UCSD-AML1 (cell line): Measurements from ENCODE around the gene FLYWCH1.
A peak's percentile ranks its signal among the peaks of the same experiment; 100 is the strongest.

Experiments used
- DNase-seq: peaks from one replicate; lab custom pipeline; 2025; ENCODE audit not compliant: unreplicated experiment; lab: John Stamatoyannopoulos, UW

Gene FLYWCH1

DNA sequence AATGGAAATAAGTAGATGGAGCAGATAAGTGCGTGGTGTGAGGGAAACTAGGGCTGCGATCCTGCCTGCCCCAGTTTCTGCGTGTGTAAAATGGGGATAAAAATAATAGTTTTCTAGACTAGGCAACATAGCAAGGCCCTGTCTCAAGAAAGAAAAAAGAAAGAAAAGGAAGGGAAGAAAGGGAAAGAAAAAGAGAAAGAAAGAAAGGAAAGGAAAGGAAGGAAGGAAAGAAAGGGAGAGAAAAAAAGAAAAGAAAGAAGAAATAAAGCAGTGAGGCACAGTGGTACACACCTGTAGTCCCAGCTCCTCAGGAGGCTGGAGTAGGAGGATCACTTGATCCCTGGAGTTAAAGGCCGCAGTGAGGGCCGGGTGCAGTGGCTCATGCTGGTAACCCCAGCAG, 70.7 kb downstream of the FLYWCH1 start:
- no peak for DNase-seq

DNA sequence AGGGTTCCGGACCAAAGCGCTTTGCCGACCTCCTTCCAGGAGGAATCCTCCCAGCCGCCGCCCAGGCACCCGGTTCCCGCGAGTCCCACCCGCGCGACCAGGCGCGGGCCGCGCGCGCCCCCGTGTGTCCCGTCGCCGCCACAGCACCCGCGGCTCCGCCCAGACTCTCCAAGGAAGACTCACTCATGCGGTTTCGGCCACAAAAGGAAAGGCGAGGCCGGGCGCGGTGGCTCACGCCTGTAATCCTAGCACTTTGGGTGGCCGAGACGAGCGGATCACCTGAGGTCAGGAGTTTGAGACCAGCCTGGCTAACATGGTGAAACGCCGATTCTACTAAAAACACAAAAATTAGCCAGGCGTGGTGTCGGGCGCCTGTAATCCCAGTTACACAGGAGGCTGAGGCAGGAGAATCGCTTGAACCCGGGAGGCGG, 72.0 kb downstream of the FLYWCH1 start:
- DNase-seq = peak; percentile 83

DNA sequence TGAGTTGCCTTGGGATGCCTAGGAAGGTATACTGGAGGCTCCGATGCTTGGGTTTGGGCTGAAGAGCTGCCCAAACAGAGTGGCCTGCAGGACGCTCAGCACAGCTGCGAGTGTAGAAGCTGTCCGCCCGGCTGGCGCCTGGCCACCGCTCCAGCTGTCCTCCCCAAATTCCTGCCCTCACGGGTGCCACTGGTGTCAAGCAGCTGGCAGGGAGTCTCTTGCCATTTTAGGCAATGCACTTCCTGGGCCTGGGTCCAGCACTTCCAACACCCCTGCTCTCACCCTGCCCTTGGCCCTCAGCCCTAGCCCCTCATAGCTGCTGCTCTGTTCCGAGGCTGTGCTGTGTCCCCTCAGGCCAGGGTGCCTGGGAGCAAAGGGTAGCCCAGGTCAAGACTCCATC, 73.7 kb downstream of the FLYWCH1 start:
- no peak for DNase-seq

DNA sequence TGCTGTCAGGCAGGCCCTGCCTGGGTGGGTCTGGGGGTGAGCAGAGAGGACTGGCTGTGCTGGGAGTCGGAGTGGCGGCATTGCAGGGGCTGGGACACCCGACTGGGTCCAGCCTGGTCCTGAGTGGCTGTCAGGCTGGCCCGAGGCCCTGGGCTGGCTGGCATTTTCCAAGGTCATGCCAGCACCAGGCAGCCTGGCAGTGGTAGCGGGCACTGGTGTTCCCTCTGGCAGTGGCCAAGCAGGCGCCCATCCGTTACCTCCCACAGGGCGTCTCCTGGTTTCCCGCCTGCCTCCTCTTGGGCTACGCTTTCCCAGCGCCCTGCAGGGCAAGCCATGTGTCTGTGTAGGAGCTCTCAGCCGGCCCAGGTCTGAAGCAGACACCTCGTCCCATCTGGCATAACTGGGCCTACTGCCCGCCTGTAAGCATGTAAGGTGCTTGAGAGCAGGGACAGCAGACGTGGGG, 74.2 kb downstream of the FLYWCH1 start:
- no peak for DNase-seq

GRCh38 chr16:2986623-2987188, 75.0 kb downstream of the FLYWCH1 start:
- DNase-seq = no peak

GRCh38 chr16:2987286-2987685, 75.6 kb downstream of the FLYWCH1 start:
- DNase-seq = no peak

- DNase-seq = no peak
These were observed 76.1 kb downstream of the FLYWCH1 start for GRCh38 chr16:2987833-2988232.

DNA sequence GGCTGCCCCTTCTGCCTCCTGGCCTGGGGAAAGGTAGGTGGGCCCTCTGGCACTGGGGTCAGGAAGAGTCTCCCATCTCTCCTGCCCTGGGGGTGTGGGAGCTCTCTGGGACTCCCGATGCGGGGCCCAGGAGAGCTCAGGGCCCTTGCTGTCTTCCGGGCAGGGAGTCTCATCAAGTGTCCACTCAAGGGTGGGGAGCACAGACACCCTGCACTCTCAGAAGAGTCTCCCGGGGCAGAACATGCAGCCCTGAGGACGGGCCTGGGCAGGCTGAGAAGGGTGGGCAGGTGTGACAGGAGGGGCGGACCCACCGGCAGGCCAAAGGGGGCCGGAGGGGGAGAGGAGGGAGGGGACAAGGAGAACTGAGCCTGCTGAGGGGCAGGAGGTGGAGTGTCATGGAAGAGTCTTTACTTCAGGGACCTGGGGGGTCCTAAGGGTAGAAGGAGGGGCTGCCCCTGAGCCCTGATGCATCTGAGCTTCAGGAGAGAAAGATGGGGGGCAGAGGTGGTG, 76.9 kb downstream of the FLYWCH1 start:
- no peak for DNase-seq

- DNase-seq = no peak
These were observed 79.2 kb downstream of the FLYWCH1 start for GRCh38 chr16:2990891-2991290.

DNA sequence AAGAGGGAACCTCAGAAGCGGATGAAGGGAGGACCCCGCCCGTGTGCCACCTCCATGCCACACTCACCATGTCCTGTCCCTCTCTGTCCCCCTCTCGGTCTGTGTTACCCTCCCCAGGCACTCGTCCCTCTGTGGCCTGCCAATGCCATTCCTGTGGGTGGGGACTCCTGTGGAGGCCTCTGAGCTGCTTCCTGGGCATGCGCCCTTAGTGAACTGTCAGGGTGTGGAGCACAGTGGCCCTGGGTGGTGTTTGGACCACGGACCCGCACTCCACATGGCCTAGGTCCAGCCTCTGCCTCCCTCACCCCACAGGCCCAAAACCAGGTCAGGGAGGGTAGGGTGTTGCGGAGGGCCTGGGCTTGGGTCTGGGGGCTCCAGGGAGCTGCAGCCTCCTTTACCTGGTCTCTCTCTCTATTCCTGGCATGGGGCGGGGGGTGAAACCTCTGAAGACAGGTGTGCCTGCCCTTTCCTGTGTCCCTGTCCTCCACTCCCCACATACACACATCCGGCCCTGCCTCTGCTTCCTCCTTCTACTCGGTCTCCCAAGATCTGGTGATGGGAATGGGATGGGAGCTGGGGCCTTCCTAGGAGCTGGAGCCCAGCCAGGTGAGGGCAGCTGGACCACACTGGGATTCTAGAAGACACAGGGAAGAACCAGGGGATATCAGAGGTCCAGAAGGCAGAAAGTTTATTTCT, 80.0 kb downstream of the FLYWCH1 start:
- no peak for DNase-seq

- DNase-seq = no peak
These were observed 80.8 kb downstream of the FLYWCH1 start for GRCh38 chr16:2992383-2993081.

DNA sequence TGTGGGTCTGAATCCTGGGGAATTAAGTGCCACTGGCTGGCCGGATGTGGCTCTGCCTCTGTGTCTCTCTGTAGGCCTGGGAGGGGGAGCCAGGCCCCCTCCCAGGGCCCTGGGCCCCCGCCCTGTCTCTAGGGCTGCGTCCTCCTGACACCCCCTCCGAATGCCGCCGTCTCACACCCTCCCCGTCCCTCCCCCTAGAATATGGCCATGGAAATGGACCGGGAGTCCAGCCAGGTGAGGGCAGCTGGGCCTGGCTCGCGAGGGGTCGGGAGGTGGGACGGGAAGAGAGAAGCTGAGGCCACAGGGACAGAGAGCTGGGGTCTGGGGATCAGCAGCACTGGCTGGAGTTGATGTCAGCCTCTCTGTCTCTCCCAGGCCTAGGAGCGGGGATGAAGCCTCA, 84.6 kb downstream of the FLYWCH1 start:
- DNase-seq = no peak

DNA sequence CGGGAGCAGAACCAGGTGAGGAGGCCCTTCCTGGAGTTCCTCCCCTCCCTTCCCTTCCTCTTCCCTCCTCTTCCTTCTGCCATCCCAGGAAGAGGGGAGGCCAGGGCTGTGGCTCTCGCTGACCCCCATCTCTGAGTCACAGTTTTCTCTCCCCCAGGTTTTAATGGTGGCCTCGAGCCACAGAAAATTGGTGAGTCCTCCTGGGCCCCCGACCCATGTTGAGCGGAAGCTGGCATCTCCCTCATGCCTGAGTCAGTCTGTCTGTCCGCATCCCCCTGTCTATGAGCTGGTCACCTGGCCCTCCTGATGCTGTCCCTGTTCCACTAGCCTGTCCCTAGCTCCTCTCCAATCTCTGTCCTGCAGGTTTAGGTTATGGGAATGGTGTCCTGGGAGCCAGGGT, 88.2 kb downstream of the FLYWCH1 start:
- no peak for DNase-seq

DNA sequence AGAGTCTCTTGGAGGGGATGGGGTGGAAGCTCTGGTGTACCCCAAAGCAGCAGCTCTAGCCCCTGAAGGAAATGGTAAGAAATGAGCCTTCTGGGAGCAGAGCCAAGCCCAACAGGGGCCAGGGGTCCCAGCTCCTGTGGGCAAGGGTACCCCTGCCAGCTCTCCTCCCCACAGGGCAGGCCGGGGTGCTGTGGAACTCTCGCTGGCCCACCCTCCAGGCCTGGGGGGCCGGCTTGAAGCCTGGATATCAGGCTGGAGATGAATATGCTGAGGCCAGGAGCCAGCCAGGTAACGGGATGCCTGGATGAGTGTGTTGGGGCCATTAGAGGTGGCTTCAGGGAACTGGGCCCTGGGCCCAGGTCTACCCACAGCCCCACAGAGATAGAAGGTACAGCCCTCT, 88.8 kb downstream of the FLYWCH1 start:
- no peak for DNase-seq
